A549 (cell line): ENCODE data around the gene IGFBP4.

ENCODE experiments used
- BHLHE40 ChIP-seq: IDR thresholded peaks from 2 replicates; pipeline ENCODE4 v1.6.1; 2012; ENCODE audit warnings: low read depth, low read length, inconsistent platforms
- CBX8 ChIP-seq: fragments of 200-600 bp; sonication (generic); IDR thresholded peaks from 2 replicates; pipeline ENCODE4 v1.6.1; 2016
- CHD2 ChIP-seq: fragments of 150-350 bp; IDR thresholded peaks from 2 replicates; pipeline ENCODE4 v1.6.1; 2014; ENCODE audit warnings: low read length; ENCODE audit not compliant: partially characterized antibody
- CHD4 ChIP-seq: fragments of 200-600 bp; sonication (generic); IDR thresholded peaks from 2 replicates; pipeline ENCODE4 v1.6.1; 2016; ENCODE audit warnings: antibody characterized with exemption, mild to moderate bottlenecking, borderline replicate concordance
- CTCF ChIP-seq: fragments of >200 bp; sonication (Bioruptor Twin); formaldehyde crosslinking; IDR thresholded peaks from 3 replicates; pipeline ENCODE4 v1.5.1; 2016
- HDAC2 ChIP-seq: fragments of 200-600 bp; sonication (generic); IDR thresholded peaks from 2 replicates; pipeline ENCODE4 v1.6.1; 2016
- HOXB5 ChIP-seq: fragments of 250-450 bp; sonication (Bioruptor Pico); IDR thresholded peaks from 2 replicates; pipeline ENCODE4 v1.5.0; 2020; ENCODE audit warnings: mild to moderate bottlenecking, moderate library complexity
- JUN ChIP-seq, 2 experiments: fragments of >200 bp; sonication (Bioruptor Twin); formaldehyde crosslinking; IDR thresholded peaks; 2 replicates in 1 of 2; 3 replicates in 1 of 2; pipeline ENCODE4 v1.6.1; 2016 to 2017
- POLR2A ChIP-seq: IDR thresholded peaks from 2 replicates; pipeline ENCODE4 v1.6.1; 2012; ENCODE audit warnings: mild to moderate bottlenecking, low read length
- REST ChIP-seq: fragments of 200-600 bp; sonication (generic); IDR thresholded peaks from 2 replicates; pipeline ENCODE4 v1.6.1; 2016; ENCODE audit warnings: antibody characterized with exemption, mild to moderate bottlenecking, moderate library complexity
- RFX5 ChIP-seq: fragments of 450-650 bp; IDR thresholded peaks from 2 replicates; pipeline ENCODE4 v1.7.1; 2014; ENCODE audit warnings: antibody characterized with exemption, mild to moderate bottlenecking, moderate library complexity
- ZFP36 ChIP-seq: fragments of 450-650 bp; IDR thresholded peaks from 2 replicates; pipeline ENCODE4 v1.6.1; 2014; ENCODE audit warnings: borderline replicate concordance; ENCODE audit not compliant: partially characterized antibody
- TF ChIP-seq, protein P1 (sequence below): IDR thresholded peaks from 2 replicates; pipeline ENCODE4 v1.6.1; 2012
- TF ChIP-seq, protein P2 (sequence below): fragments of 450-650 bp; IDR thresholded peaks from 2 replicates; pipeline ENCODE4 v1.6.1; 2014; ENCODE audit warnings: antibody characterized with exemption

DNA sequence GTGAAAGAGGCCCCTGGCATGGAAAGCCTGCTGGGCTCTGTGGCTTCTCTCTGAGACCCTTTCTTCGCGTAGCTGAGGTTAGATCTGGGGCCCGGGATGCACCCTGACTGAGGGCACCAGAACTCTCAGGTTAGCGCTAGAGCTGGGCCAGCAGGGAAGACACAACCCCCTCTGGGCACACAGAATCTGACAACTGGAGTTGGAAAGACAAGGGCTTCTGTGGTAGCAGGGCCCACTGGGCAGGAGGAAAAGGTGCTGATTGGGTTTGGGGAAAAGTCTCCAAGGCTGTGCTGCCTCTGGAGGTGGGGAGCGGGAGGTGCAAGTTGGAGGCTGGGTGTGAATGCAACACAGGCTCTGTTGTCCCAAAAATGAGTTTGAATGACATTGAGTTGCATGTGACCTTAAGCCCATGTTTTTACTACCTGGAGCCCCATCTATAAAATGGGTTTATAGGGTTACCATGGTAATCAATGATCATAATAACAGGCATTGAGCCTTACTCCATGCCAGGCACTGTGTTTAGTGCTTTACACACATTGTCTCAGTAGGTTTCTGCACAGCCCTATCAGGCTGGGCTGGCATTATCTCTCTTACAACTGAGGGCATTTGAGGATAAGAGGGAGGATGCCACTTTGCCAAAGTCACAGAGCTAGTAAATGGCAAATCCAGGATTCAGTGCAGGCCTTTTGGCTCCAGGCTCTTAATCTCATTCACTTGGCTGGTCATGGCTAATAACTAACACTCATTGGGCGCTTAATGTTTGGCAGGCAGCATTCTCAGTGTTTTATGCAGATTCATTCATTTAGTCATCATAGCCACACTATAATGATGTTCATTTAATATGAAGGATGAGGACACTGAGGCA, 9.5 kb upstream of the IGFBP4 start:
- TF ChIP-seq, protein P1, sequence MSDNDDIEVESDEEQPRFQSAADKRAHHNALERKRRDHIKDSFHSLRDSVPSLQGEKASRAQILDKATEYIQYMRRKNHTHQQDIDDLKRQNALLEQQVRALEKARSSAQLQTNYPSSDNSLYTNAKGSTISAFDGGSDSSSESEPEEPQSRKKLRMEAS = no peak
- no peak for TF ChIP-seq CHD4
- TF ChIP-seq BHLHE40 = no peak
- TF ChIP-seq POLR2A = no peak
- peak; percentile 33; the same call in 2 of the 3 replicates for TF ChIP-seq CTCF
- no peak for TF ChIP-seq RFX5
- no peak for TF ChIP-seq HOXB5 (CRISPR knock-in tag)
- no peak for TF ChIP-seq CHD2
- TF ChIP-seq REST = no peak
- no peak for TF ChIP-seq JUN (IDR thresholded peaks at IDR 0.05)
- TF ChIP-seq ZFP36 = no peak
- TF ChIP-seq HDAC2 = no peak
- TF ChIP-seq, protein P2, sequence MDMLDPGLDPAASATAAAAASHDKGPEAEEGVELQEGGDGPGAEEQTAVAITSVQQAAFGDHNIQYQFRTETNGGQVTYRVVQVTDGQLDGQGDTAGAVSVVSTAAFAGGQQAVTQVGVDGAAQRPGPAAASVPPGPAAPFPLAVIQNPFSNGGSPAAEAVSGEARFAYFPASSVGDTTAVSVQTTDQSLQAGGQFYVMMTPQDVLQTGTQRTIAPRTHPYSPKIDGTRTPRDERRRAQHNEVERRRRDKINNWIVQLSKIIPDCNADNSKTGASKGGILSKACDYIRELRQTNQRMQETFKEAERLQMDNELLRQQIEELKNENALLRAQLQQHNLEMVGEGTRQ = no peak
- no peak for TF ChIP-seq CBX8
